GM23338 (cell line): ENCODE data around the gene ACOT13. TPM values are rescaled to one million over a fixed set of nuclear protein-coding genes. Genes with fewer than 3 reads are reported as not detected.
"Not testable (repeated sequence)": the region's sequence is repeated elsewhere in the genome, so short reads cannot be mapped to it uniquely, and the experiment has no call there.

Source experiments
- ATAC-seq: fragments of 200-7000 bp; cut with Tn5 transposase; 3 replicates; pipeline ENCODE4 v1.9.1; 2020
- DNase-seq: peaks from one replicate; pipeline ENCODE4 v3.0.0-alpha.2; 2015; ENCODE audit warnings: low spot score
- H2AFZ ChIP-seq: fragments of 200-600 bp; sonication (generic); 2 replicates; pipeline ENCODE4 v1.8.0; 2016; ENCODE audit warnings: antibody characterized with exemption, mild to moderate bottlenecking, moderate library complexity
- H3F3A ChIP-seq: fragments of 200-600 bp; sonication (generic); replicated peaks from 2 replicates; pipeline ENCODE4 v1.8.0; 2017; ENCODE audit warnings: antibody characterized with exemption, mixed run types, low read depth
- H3K27ac ChIP-seq: fragments of 200-600 bp; sonication (generic); 2 replicates; pipeline ENCODE4 v1.6.1; 2016; ENCODE audit warnings: low read depth
- H3K27me3 ChIP-seq: fragments of 200-600 bp; sonication (generic); 2 replicates; pipeline ENCODE4 v1.8.0; 2016; ENCODE audit warnings: mild to moderate bottlenecking, mixed run types, moderate library complexity; ENCODE audit not compliant: insufficient read depth
- H3K36me3 ChIP-seq: fragments of 200-600 bp; sonication (generic); 2 replicates; pipeline ENCODE4 v1.8.0; 2016; ENCODE audit warnings: mild to moderate bottlenecking; ENCODE audit not compliant: insufficient read depth
- H3K4me1 ChIP-seq: fragments of 200-600 bp; sonication (generic); 2 replicates; pipeline ENCODE4 v1.8.0; 2016; ENCODE audit warnings: mild to moderate bottlenecking, moderate library complexity; ENCODE audit not compliant: insufficient read depth
- H3K4me2 ChIP-seq: fragments of 200-600 bp; sonication (generic); 2 replicates; pipeline ENCODE4 v1.7.1; 2017; ENCODE audit warnings: mixed run types
- H3K4me3 ChIP-seq: fragments of 200-600 bp; sonication (generic); 2 replicates; pipeline ENCODE4 v1.6.1; 2016; ENCODE audit warnings: mixed run types
- H3K79me2 ChIP-seq: fragments of 200-600 bp; sonication (generic); replicated peaks from 2 replicates; pipeline ENCODE4 v1.8.0; 2017; ENCODE audit warnings: mild to moderate bottlenecking; ENCODE audit not compliant: insufficient read depth
- H3K9me2 ChIP-seq: fragments of 200-600 bp; sonication (generic); 2 replicates; pipeline ENCODE4 v1.8.0; 2017; ENCODE audit not compliant: insufficient read depth
- H4K20me1 ChIP-seq: fragments of 200-600 bp; sonication (generic); replicated peaks from 2 replicates; pipeline ENCODE4 v1.8.0; 2017; ENCODE audit warnings: mild to moderate bottlenecking; ENCODE audit not compliant: insufficient read depth
- H3K27ac Mint-ChIP-seq: 2 replicates; pipeline ENCODE4 v1.8.0; 2020; ENCODE audit warnings: inconsistent platforms, mild to moderate bottlenecking, moderate library complexity, mixed read lengths
- H3K27me3 Mint-ChIP-seq: 3 replicates; pipeline ENCODE4 v1.8.0; 2022; ENCODE audit warnings: low read depth, mild to moderate bottlenecking, moderate library complexity, mixed read lengths, inconsistent platforms; ENCODE audit not compliant: insufficient read depth, poor library complexity
- H3K36me3 Mint-ChIP-seq: 3 replicates; pipeline ENCODE4 v1.8.0; 2021; ENCODE audit warnings: low read depth, mild to moderate bottlenecking, inconsistent platforms, moderate library complexity, mixed read lengths
- H3K4me1 Mint-ChIP-seq: 3 replicates; pipeline ENCODE4 v1.8.0; 2020; ENCODE audit warnings: mild to moderate bottlenecking, inconsistent platforms, mixed read lengths
- H3K4me3 Mint-ChIP-seq: 3 replicates; pipeline ENCODE4 v1.8.0; 2021; ENCODE audit warnings: moderate library complexity, mild to moderate bottlenecking, inconsistent platforms, mixed read lengths
- H3K9me3 Mint-ChIP-seq: 3 replicates; pipeline ENCODE4 v1.8.0; 2020; ENCODE audit warnings: moderate library complexity, mild to moderate bottlenecking, inconsistent platforms, mixed read lengths
- CTCF ChIP-seq, 2 experiments: fragments of 200-600 bp in 1 of 2; sonication (generic) in 1 of 2; conservative IDR thresholded peaks; 2 replicates each; pipeline versions ENCODE4 v1.5.1 to v1.6.1; 2016 to 2017; ENCODE audit warnings: antibody characterized with exemption in 2 of 2, low read depth in 2 of 2, mild to moderate bottlenecking in 2 of 2, moderate library complexity in 1 of 2
- STAT1 ChIP-seq: IDR thresholded peaks from one replicate; pipeline ENCODE4 v1.6.1; 2016; ENCODE audit warnings: antibody characterized with exemption; ENCODE audit not compliant: unreplicated experiment
- polyA plus RNA-seq: library from polyadenylated mRNA; unstranded; fragments of >200 nt; fragmentation: Nextera tagmentation; extraction: Ambion mirVana; gene quantifications from 2 replicates; pipeline ENCODE4 v1.2.1, GENCODE V29; 2016
- total RNA-seq: library from RNA; depleted of rRNA; stranded (reverse); fragments of >200 nt; shearing (Covaris generic); gene quantifications from 2 replicates; pipeline ENCODE4 v1.2.3, GENCODE V29; 2014
- TF ChIP-seq, protein P1 (sequence below): fragments of 250-450 bp; sonication (Bioruptor Pico); IDR thresholded peaks from 2 replicates; pipeline ENCODE4 v1.5.0; 2020; ENCODE audit warnings: mild to moderate bottlenecking, moderate library complexity
- TF ChIP-seq, protein P2 (sequence below): IDR thresholded peaks from 2 replicates; pipeline ENCODE4 v1.6.1; 2016; ENCODE audit warnings: antibody characterized with exemption

ACOT13 gene
- total and polyA plus RNA-seq, 2 experiments from 2014 or later = 17.8 to 175 TPM

GRCh38 chr6:24667378-24667803 lies 514 bp downstream of the ACOT13 start (continued):
- TF ChIP-seq, protein P1, sequence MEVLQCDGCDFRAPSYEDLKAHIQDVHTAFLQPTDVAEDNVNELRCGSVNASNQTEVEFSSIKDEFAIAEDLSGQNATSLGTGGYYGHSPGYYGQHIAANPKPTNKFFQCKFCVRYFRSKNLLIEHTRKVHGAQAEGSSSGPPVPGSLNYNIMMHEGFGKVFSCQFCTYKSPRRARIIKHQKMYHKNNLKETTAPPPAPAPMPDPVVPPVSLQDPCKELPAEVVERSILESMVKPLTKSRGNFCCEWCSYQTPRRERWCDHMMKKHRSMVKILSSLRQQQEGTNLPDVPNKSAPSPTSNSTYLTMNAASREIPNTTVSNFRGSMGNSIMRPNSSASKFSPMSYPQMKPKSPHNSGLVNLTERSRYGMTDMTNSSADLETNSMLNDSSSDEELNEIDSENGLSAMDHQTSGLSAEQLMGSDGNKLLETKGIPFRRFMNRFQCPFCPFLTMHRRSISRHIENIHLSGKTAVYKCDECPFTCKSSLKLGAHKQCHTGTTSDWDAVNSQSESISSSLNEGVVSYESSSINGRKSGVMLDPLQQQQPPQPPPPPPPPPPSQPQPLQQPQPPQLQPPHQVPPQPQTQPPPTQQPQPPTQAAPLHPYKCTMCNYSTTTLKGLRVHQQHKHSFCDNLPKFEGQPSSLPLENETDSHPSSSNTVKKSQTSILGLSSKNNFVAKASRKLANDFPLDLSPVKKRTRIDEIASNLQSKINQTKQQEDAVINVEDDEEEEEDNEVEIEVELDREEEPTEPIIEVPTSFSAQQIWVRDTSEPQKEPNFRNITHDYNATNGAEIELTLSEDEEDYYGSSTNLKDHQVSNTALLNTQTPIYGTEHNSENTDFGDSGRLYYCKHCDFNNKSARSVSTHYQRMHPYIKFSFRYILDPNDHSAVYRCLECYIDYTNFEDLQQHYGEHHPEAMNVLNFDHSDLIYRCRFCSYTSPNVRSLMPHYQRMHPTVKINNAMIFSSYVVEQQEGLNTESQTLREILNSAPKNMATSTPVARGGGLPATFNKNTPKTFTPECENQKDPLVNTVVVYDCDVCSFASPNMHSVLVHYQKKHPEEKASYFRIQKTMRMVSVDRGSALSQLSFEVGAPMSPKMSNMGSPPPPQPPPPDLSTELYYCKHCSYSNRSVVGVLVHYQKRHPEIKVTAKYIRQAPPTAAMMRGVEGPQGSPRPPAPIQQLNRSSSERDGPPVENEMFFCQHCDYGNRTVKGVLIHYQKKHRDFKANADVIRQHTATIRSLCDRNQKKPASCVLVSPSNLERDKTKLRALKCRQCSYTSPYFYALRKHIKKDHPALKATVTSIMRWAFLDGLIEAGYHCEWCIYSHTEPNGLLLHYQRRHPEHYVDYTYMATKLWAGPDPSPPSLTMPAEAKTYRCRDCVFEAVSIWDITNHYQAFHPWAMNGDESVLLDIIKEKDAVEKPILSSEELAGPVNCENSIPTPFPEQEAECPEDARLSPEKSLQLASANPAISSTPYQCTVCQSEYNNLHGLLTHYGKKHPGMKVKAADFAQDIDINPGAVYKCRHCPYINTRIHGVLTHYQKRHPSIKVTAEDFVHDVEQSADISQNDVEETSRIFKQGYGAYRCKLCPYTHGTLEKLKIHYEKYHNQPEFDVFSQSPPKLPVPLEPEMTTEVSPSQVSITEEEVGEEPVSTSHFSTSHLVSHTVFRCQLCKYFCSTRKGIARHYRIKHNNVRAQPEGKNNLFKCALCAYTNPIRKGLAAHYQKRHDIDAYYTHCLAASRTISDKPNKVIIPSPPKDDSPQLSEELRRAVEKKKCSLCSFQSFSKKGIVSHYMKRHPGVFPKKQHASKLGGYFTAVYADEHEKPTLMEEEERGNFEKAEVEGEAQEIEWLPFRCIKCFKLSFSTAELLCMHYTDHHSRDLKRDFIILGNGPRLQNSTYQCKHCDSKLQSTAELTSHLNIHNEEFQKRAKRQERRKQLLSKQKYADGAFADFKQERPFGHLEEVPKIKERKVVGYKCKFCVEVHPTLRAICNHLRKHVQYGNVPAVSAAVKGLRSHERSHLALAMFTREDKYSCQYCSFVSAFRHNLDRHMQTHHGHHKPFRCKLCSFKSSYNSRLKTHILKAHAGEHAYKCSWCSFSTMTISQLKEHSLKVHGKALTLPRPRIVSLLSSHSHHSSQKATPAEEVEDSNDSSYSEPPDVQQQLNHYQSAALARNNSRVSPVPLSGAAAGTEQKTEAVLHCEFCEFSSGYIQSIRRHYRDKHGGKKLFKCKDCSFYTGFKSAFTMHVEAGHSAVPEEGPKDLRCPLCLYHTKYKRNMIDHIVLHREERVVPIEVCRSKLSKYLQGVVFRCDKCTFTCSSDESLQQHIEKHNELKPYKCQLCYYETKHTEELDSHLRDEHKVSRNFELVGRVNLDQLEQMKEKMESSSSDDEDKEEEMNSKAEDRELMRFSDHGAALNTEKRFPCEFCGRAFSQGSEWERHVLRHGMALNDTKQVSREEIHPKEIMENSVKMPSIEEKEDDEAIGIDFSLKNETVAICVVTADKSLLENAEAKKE (CRISPR knock-in tag) = no peak
- TF ChIP-seq STAT1 (no peak), CTCF (conservative IDR thresholded peaks at IDR 0.05; ENCODE audit: low read depth in 2 of 2) (no peak)
- TF ChIP-seq, protein P2, sequence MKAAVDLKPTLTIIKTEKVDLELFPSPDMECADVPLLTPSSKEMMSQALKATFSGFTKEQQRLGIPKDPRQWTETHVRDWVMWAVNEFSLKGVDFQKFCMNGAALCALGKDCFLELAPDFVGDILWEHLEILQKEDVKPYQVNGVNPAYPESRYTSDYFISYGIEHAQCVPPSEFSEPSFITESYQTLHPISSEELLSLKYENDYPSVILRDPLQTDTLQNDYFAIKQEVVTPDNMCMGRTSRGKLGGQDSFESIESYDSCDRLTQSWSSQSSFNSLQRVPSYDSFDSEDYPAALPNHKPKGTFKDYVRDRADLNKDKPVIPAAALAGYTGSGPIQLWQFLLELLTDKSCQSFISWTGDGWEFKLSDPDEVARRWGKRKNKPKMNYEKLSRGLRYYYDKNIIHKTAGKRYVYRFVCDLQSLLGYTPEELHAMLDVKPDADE = no peak

- H3K79me2 ChIP-seq = peaks cover 55% of the 10 kb centered on the region
- H3K36me3 ChIP-seq = peaks cover 42% of the 10 kb centered on the region
- H3K4me2 ChIP-seq = peak overlapping the region; percentile 97
- H3K4me3 ChIP-seq = peak overlapping the region; percentile 97
- Mint-ChIP-seq H3K27me3 (peaks cover 19% of the 10 kb centered on the region), H3K9me3 (peaks cover 64% of the 10 kb centered on the region), H3K36me3 (peaks cover 85% of the 10 kb centered on the region), H3K4me3 (peak overlapping the region; percentile 94), H3K4me1 (peaks cover 23% of the 10 kb centered on the region)
- not testable (repeated sequence) for H2AFZ ChIP-seq, H3F3A ChIP-seq, H3K27me3 ChIP-seq, H3K27ac Mint-ChIP-seq, H4K20me1 ChIP-seq, H3K27ac ChIP-seq, H3K9me2 ChIP-seq, ATAC-seq
- peak; percentile 21 for DNase-seq
- 0 out of 2 replicates have a peak, but pooled peaks cover 12% of the 10 kb centered on the region for H3K4me1 ChIP-seq
Observed at GRCh38 chr6:24668066-24668996, 1.5 kb downstream of the ACOT13 start.
